Peyer's patch (tissue), 4 donors: ENCODE measurements around the gene GRPEL1.

Experiments
- POLR2A ChIP-seq, 2 donors: fragments of 450-650 bp; IDR thresholded peaks; one replicate each; pipeline ENCODE4 v1.5.1; 2017; ENCODE audit warnings: antibody characterized with exemption in 2 of 2, mild to moderate bottlenecking in 2 of 2, moderate library complexity in 2 of 2
- TF ChIP-seq, protein P1 (sequence below), 6 experiments: fragments of 450-650 bp in 4 of 6; fragments of 200-600 bp in 2 of 6; sonication (generic) in 1 of 6; IDR thresholded peaks; one replicate each; pipeline ENCODE4 v1.5.1; 2017 to 2019; ENCODE audit warnings: antibody characterized with exemption in 6 of 6, mild to moderate bottlenecking in 3 of 6, moderate library complexity in 1 of 6

DNA sequence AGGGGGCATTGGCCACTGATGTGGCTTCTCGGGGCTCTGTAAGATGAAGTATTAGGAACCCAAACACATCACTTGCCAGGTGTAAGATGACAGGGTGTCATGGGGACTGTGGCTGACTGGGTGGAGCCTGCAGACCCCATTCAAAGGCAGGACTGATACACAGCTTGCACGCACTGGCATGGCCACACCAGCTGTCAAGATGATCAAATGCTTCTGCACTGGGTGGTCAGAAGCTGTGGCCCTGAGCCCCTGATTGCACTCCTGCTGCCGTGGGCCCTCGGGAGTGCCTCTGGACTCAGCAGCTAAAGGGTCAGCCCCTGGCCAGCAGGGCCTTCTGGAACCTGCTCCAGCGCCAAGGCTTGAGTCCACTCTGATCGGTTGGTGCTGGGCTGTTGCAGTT is 48.8 kb upstream of the GRPEL1 start:
- TF ChIP-seq, protein P1, sequence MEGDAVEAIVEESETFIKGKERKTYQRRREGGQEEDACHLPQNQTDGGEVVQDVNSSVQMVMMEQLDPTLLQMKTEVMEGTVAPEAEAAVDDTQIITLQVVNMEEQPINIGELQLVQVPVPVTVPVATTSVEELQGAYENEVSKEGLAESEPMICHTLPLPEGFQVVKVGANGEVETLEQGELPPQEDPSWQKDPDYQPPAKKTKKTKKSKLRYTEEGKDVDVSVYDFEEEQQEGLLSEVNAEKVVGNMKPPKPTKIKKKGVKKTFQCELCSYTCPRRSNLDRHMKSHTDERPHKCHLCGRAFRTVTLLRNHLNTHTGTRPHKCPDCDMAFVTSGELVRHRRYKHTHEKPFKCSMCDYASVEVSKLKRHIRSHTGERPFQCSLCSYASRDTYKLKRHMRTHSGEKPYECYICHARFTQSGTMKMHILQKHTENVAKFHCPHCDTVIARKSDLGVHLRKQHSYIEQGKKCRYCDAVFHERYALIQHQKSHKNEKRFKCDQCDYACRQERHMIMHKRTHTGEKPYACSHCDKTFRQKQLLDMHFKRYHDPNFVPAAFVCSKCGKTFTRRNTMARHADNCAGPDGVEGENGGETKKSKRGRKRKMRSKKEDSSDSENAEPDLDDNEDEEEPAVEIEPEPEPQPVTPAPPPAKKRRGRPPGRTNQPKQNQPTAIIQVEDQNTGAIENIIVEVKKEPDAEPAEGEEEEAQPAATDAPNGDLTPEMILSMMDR (IDR thresholded peaks at IDR 0.05) = no peak
- TF ChIP-seq POLR2A (IDR thresholded peaks at IDR 0.05) = no peak
